HEK293T (cell line): ENCODE measurements around the gene RSAD2.

ENCODE experiments used
- CTCF ChIA-PET: fragments of 350-600 bp; formaldehyde crosslinking; extraction: SDS; loops from one replicate; lab custom pipeline; 2021; ENCODE audit warnings: antibody characterized with exemption, inconsistent platforms; lab: Yijun Ruan, JAX
- POLR2A ChIA-PET: fragments of 350-600 bp; formaldehyde crosslinking; extraction: SDS; loops from one replicate; lab custom pipeline; 2020; ENCODE audit warnings: antibody characterized with exemption, inconsistent platforms; lab: Yijun Ruan, JAX
- DNase-seq: peaks from one replicate; pipeline ENCODE4 v3.0.0; 2012; ENCODE audit warnings: mixed read lengths; ENCODE audit errors: extremely low spot score
- ARNT ChIP-seq: fragments of 450-650 bp; IDR thresholded peaks from 2 replicates; pipeline ENCODE4 v1.6.1; 2017; ENCODE audit warnings: mild to moderate bottlenecking
- BHLHE40 ChIP-seq: fragments of 450-650 bp; IDR thresholded peaks from 2 replicates; pipeline ENCODE4 v1.6.1; 2016; ENCODE audit warnings: mild to moderate bottlenecking, moderate library complexity, borderline replicate concordance
- CTBP1 ChIP-seq: fragments of 450-650 bp; IDR thresholded peaks from 2 replicates; pipeline ENCODE4 v1.6.1; 2016; ENCODE audit warnings: borderline replicate concordance
- ELF4 ChIP-seq: fragments of 450-650 bp; IDR thresholded peaks from 2 replicates; pipeline ENCODE4 v1.6.1; 2017; ENCODE audit warnings: antibody characterized with exemption
- FOXA1 ChIP-seq: fragments of 450-650 bp; IDR thresholded peaks from 2 replicates; pipeline ENCODE4 v1.6.1; 2016; ENCODE audit warnings: mild to moderate bottlenecking
- FOXK2 ChIP-seq: fragments of 450-650 bp; IDR thresholded peaks from 2 replicates; pipeline ENCODE4 v1.6.1; 2016; ENCODE audit warnings: mild to moderate bottlenecking
- FOXM1 ChIP-seq: fragments of 450-650 bp; IDR thresholded peaks from 2 replicates; pipeline ENCODE4 v1.6.1; 2017; ENCODE audit warnings: mild to moderate bottlenecking, borderline replicate concordance
- HDGF ChIP-seq: fragments of 450-650 bp; IDR thresholded peaks from 2 replicates; pipeline ENCODE4 v1.6.1; 2017; ENCODE audit warnings: antibody characterized with exemption, borderline replicate concordance
- L3MBTL2 ChIP-seq: fragments of 450-650 bp; conservative IDR thresholded peaks from 2 replicates; pipeline ENCODE4 v1.6.1; 2016; ENCODE audit warnings: mild to moderate bottlenecking
- LEF1 ChIP-seq: fragments of 450-650 bp; IDR thresholded peaks from 2 replicates; pipeline ENCODE4 v1.6.1; 2017; ENCODE audit warnings: mild to moderate bottlenecking, borderline replicate concordance
- NFRKB ChIP-seq: fragments of 450-650 bp; IDR thresholded peaks from 2 replicates; pipeline ENCODE4 v1.6.1; 2016; ENCODE audit warnings: mild to moderate bottlenecking, moderate library complexity
- PKNOX1 ChIP-seq: fragments of 450-650 bp; IDR thresholded peaks from 2 replicates; pipeline ENCODE4 v1.6.1; 2016
- SP1 ChIP-seq: fragments of 450-650 bp; IDR thresholded peaks from 2 replicates; pipeline ENCODE4 v1.6.1; 2017
- SUZ12 ChIP-seq: fragments of 450-650 bp; IDR thresholded peaks from 2 replicates; pipeline ENCODE4 v1.6.1; 2016; ENCODE audit warnings: mild to moderate bottlenecking
- TARDBP ChIP-seq: fragments of 450-650 bp; IDR thresholded peaks from 2 replicates; pipeline ENCODE4 v1.6.1; 2016
- ZNF384 ChIP-seq: fragments of 450-650 bp; IDR thresholded peaks from 2 replicates; pipeline ENCODE4 v1.6.1; 2016

RSAD2 gene

DNA sequence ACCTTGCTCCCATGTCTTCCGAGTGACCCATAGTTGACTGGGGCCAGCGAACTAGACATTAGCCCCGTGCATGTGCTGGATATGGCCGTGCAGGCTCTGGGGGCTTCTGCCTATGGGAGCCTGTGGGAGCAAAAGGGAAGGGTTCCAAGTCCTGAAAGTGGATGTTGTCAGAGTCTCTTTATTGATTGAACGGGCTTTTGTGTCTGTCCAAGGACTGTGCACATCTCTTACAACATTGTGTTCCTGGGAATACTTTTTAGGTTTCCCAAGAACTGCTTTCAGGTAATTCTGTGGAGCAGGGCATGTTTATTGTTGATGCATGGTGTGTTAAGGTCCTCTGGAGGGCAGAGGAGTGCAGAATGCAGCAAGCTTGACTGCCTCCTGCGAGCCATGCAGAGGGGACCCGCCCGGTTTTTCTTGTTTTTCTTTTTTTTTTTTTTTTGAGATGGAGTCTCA, 44.7 kb downstream of the RSAD2 start:
- peak; percentile 18 for DNase-seq
- TF ChIP-seq ELF4: no peak
- TF ChIP-seq PKNOX1: no peak
- TF ChIP-seq BHLHE40: no peak
- no peak for TF ChIP-seq SUZ12
- no peak for TF ChIP-seq FOXA1
- TF ChIP-seq FOXK2: no peak
- no peak for TF ChIP-seq L3MBTL2
- TF ChIP-seq NFRKB: no peak
- TF ChIP-seq CTBP1: no peak
- TF ChIP-seq SP1: no peak
- no peak for TF ChIP-seq FOXM1
- TF ChIP-seq TARDBP: no peak
- TF ChIP-seq LEF1: no peak
- TF ChIP-seq ARNT: no peak
- CTCF ChIA-PET: no interaction called here
- POLR2A ChIA-PET: no interaction called here

DNA sequence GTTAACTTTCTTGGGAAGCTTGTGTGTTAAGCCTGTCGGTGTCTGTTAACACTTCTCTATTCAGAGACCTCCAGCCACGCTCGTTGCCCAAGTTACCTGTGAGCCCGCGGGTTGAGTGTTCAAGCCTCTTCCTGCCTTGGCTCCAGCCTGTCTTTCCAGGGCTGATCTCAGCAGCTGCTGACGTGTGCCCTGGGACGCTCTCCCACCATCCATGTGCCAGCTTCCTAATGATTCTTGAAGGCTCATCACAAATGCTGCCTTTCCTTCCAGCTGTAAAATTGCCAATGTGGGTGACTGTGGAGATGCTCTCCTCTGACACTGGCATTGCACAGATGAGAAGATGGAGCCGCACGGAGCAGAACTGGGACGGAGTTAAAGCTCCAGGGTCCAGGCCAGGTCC, 45.7 kb downstream of the RSAD2 start:
- DNase-seq: no peak
- ChIA-PET CTCF (no interaction called here), POLR2A (no interaction called here)
- TF ChIP-seq TARDBP: no peak
- TF ChIP-seq LEF1: no peak
- no peak for TF ChIP-seq FOXA1
- TF ChIP-seq FOXK2: no peak
- no peak for TF ChIP-seq PKNOX1
- TF ChIP-seq HDGF: no peak
- no peak for TF ChIP-seq ELF4
- TF ChIP-seq SUZ12: no peak
- no peak for TF ChIP-seq SP1
- TF ChIP-seq L3MBTL2: no peak
- no peak for TF ChIP-seq ZNF384

- TF ChIP-seq FOXM1 (no peak), ARNT (no peak), SP1 (no peak), TARDBP (no peak), PKNOX1 (no peak), NFRKB (no peak), FOXK2 (no peak)
- ChIA-PET CTCF (no interaction called here), POLR2A (no interaction called here)
Measured at GRCh38 chr2:6924101-6924923, 46.7 kb downstream of the RSAD2 start.

DNA sequence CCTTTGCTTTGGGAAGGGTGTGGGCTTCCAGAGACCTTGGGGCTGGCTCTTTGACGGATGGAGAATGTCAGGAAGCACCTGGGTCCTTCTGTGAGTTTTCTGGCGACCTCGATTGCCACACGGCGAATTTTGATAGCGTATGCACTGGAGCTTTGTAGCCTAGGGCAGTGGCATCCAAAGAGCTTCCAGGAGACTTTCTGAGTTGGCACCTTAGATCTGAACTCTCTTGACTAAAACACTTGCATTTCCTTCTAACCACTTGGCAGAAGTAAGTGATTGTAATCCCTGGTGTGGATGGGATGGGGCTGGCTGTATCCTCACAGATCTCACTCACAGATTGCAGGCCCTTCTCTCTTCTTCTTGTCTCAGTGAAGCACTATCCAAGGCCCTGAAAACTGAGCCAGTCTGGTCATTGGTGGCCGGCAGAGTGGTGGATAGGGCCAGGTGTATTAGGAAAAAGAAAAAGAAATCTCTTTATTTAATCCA, 47.4 kb downstream of the RSAD2 start:
- DNase-seq: no peak
- no peak for TF ChIP-seq HDGF
- no peak for TF ChIP-seq SP1
- no peak for TF ChIP-seq BHLHE40
- TF ChIP-seq TARDBP: no peak
- no peak for TF ChIP-seq ARNT
- no peak for TF ChIP-seq ELF4
- TF ChIP-seq FOXK2: no peak
- TF ChIP-seq CTBP1: no peak
- ChIA-PET POLR2A (no interaction called here), CTCF (no interaction called here)

More at GRCh38 chr2:6924101-6924923, 46.7 kb downstream of the RSAD2 start:
- DNase-seq: no peak

DNA sequence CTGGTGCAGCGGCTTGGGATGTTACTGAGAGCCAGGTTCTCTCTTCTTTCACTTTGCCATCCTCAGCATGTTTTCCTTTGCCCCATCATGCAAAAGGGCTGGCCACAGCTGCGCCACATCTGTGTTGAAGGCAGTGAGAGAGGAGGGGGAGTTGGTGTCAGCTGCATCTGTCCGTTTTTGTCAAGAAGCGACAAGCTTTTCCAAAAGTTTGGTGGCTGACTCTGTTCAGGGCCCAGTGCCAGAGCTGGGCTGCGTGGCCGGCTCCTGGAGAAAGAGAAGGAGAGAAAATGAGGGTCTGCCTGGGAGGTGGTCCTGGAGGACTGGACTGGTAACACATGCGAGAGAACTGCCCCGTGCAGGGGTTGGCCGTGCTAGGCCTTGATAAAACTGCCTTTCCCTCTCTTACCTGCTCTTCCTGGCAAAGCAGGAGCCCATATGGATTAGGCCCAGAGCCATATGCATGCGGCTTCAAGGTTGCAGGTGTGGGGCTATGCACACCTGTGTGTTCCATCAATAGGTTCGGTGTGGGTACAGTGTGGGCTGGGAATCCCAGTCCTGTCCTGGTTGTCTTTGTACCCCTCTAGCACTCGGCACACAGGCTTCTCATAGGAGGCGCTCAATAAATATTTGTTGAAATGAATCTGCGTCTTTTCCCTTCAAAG, 48.6 kb downstream of the RSAD2 start:
- ChIA-PET CTCF (no interaction called here), POLR2A (no interaction called here)
- no peak for DNase-seq
- TF ChIP-seq FOXK2: no peak
- TF ChIP-seq ARNT: no peak
- no peak for TF ChIP-seq TARDBP
- no peak for TF ChIP-seq ELF4
- no peak for TF ChIP-seq ZNF384
- TF ChIP-seq BHLHE40: no peak
- no peak for TF ChIP-seq SUZ12
- no peak for TF ChIP-seq SP1
- TF ChIP-seq PKNOX1: no peak
- no peak for TF ChIP-seq FOXA1
- no peak for TF ChIP-seq FOXM1
- TF ChIP-seq LEF1: no peak
- no peak for TF ChIP-seq L3MBTL2
- no peak for TF ChIP-seq CTBP1
- no peak for TF ChIP-seq NFRKB
- TF ChIP-seq HDGF: no peak
